ENCODE data around the gene GSE1.

Gene GSE1

GRCh38 chr16:85577899-85578598 is 35.1 kb upstream of the GSE1 start:
- Histone ChIP-seq H3K27ac (ENCODE audit: poor library complexity, severe bottlenecking) (no peak overlapping the region), H3K4me3 (ENCODE audit: severe bottlenecking) (no peak overlapping the region), H3K4me1 (ENCODE audit: insufficient read depth, poor library complexity, severe bottlenecking) (no peaks in the 10 kb centered on the region), H3K9me3 (ENCODE audit: severe bottlenecking) (no peaks in the 10 kb centered on the region), H3K36me3 (ENCODE audit: low read depth) (no peaks in the 10 kb centered on the region), H3K27me3 (ENCODE audit: insufficient read depth, poor library complexity, severe bottlenecking) (no peaks in the 10 kb centered on the region)
- ATAC-seq (ENCODE audit: low read depth) (no peak), DNase-seq (ENCODE audit: low spot score) (no peak)
- no peak for TF ChIP-seq CTCF (IDR thresholded peaks at IDR 0.05; ENCODE audit: poor library complexity, severe bottlenecking)

- DNase-seq (ENCODE audit: low spot score) (no peak), ATAC-seq (ENCODE audit: low read depth) (no peak)
- H3K27ac ChIP-seq (ENCODE audit: poor library complexity, severe bottlenecking) = no peak overlapping the region
- no peaks in the 10 kb centered on the region for H3K4me1 ChIP-seq (ENCODE audit: insufficient read depth, poor library complexity, severe bottlenecking)
- no peak for TF ChIP-seq CTCF (IDR thresholded peaks at IDR 0.05; ENCODE audit: poor library complexity, severe bottlenecking)
- H3K27me3 ChIP-seq (ENCODE audit: insufficient read depth, poor library complexity, severe bottlenecking) = no peaks in the 10 kb centered on the region
- no peaks in the 10 kb centered on the region for H3K36me3 ChIP-seq (ENCODE audit: low read depth)
- H3K4me3 ChIP-seq (ENCODE audit: severe bottlenecking) = no peak overlapping the region
- H3K9me3 ChIP-seq (ENCODE audit: severe bottlenecking) = no peaks in the 10 kb centered on the region
These were observed 34.5 kb upstream of the GSE1 start for GRCh38 chr16:85578599-85578948.

GRCh38 chr16:85579191-85579590 is 33.9 kb upstream of the GSE1 start:
- Histone ChIP-seq H3K4me3 (ENCODE audit: severe bottlenecking) (no peak overlapping the region), H3K27me3 (ENCODE audit: insufficient read depth, poor library complexity, severe bottlenecking) (no peaks in the 10 kb centered on the region), H3K4me1 (ENCODE audit: insufficient read depth, poor library complexity, severe bottlenecking) (no peaks in the 10 kb centered on the region), H3K36me3 (ENCODE audit: low read depth) (no peaks in the 10 kb centered on the region), H3K9me3 (ENCODE audit: severe bottlenecking) (no peaks in the 10 kb centered on the region), H3K27ac (ENCODE audit: poor library complexity, severe bottlenecking) (no peak overlapping the region)
- no peak for TF ChIP-seq CTCF (IDR thresholded peaks at IDR 0.05; ENCODE audit: poor library complexity, severe bottlenecking)
- DNase-seq (ENCODE audit: low spot score) (no peak), ATAC-seq (ENCODE audit: low read depth) (no peak)

GRCh38 chr16:85579923-85580580 is 33.1 kb upstream of the GSE1 start:
- DNase-seq (ENCODE audit: low spot score) (no peak), ATAC-seq (ENCODE audit: low read depth) (no peak)
- no peak overlapping the region for H3K4me3 ChIP-seq (ENCODE audit: severe bottlenecking)
- H3K36me3 ChIP-seq (ENCODE audit: low read depth) = no peaks in the 10 kb centered on the region
- no peaks in the 10 kb centered on the region for H3K27me3 ChIP-seq (ENCODE audit: insufficient read depth, poor library complexity, severe bottlenecking)
- no peaks in the 10 kb centered on the region for H3K9me3 ChIP-seq (ENCODE audit: severe bottlenecking)
- H3K27ac ChIP-seq (ENCODE audit: poor library complexity, severe bottlenecking) = no peak overlapping the region
- no peak for TF ChIP-seq CTCF (IDR thresholded peaks at IDR 0.05; ENCODE audit: poor library complexity, severe bottlenecking)
- no peaks in the 10 kb centered on the region for H3K4me1 ChIP-seq (ENCODE audit: insufficient read depth, poor library complexity, severe bottlenecking)

- no peaks in the 10 kb centered on the region for H3K4me1 ChIP-seq (ENCODE audit: insufficient read depth, poor library complexity, severe bottlenecking)
- no peak overlapping the region for H3K27ac ChIP-seq (ENCODE audit: poor library complexity, severe bottlenecking)
- DNase-seq (ENCODE audit: low spot score) = no peak
- no peaks in the 10 kb centered on the region for H3K36me3 ChIP-seq (ENCODE audit: low read depth)
- TF ChIP-seq CTCF (IDR thresholded peaks at IDR 0.05; ENCODE audit: poor library complexity, severe bottlenecking) = no peak
- no peaks in the 10 kb centered on the region for H3K9me3 ChIP-seq (ENCODE audit: severe bottlenecking)
- no peak for ATAC-seq (ENCODE audit: low read depth)
- no peak overlapping the region for H3K4me3 ChIP-seq (ENCODE audit: severe bottlenecking)
- H3K27me3 ChIP-seq (ENCODE audit: insufficient read depth, poor library complexity, severe bottlenecking) = no peaks in the 10 kb centered on the region
These were observed 32.4 kb upstream of the GSE1 start for GRCh38 chr16:85580684-85581083.

Measured in RWPE2 (cell line).